Endothelial cell of umbilical vein (primary cell): ENCODE data around the gene DDX54. TPM values are rescaled to one million over a fixed set of nuclear protein-coding genes. Genes with fewer than 3 reads are reported as not detected.

Experiments used
- BruUV-seq: library from RNA; stranded (reverse); fragments of 400-500 nt; replicated peaks from 2 replicates; lab custom pipeline; 2021; lab: Mats Ljungman, UMichigan
- CTCF ChIA-PET: fragments of 300-600, 350-600 bp; sonication (Branson Sonifier 250); formaldehyde crosslinking; loops from one replicate; lab custom pipeline; 2021; ENCODE audit warnings: antibody characterized with exemption, inconsistent platforms; lab: Charles Lee
- POLR2A ChIA-PET: fragments of 300-600, 350-600 bp; sonication (Branson Sonifier 250); formaldehyde crosslinking; loops from one replicate; lab custom pipeline; 2021; ENCODE audit warnings: antibody characterized with exemption, inconsistent platforms; lab: Charles Lee
- DNase-seq: peaks from one replicate; pipeline ENCODE4 v3.0.0-alpha.2; 2011; ENCODE audit warnings: low read depth, low spot score
- FAIRE-seq: peaks from 2 replicates; lab custom pipeline; 2011; peaks lifted over from hg19 to GRCh38; lab: Jason Lieb, UNC
- H2AFZ ChIP-seq: 2 replicates; pipeline ENCODE4 v1.6.0; 2012; ENCODE audit warnings: low read depth, low read length, control low read depth, inconsistent platforms
- H3K27ac ChIP-seq: 2 replicates; pipeline ENCODE4 v1.5.1; 2011; ENCODE audit warnings: low read depth, mild to moderate bottlenecking, control low read depth, low read length, moderate library complexity; ENCODE audit not compliant: insufficient read depth
- H3K27me3 ChIP-seq, 2 experiments: 2 replicates each; pipeline versions ENCODE4 v1.6.0 to v1.6.1; 2011; ENCODE audit warnings: low read length in 2 of 2, mixed read lengths in 1 of 2; ENCODE audit not compliant: control insufficient read depth in 2 of 2, insufficient read depth in 2 of 2
- H3K36me3 ChIP-seq, 2 experiments: 2 replicates in 1 of 2; 3 replicates in 1 of 2; pipeline ENCODE4 v1.5.1; 2011; ENCODE audit warnings: low read length in 2 of 2, mild to moderate bottlenecking in 1 of 2, moderate library complexity in 1 of 2; ENCODE audit not compliant: control insufficient read depth in 2 of 2, insufficient read depth in 2 of 2; ENCODE audit errors: extremely low read depth in 1 of 2
- H3K4me1 ChIP-seq: 3 replicates; pipeline ENCODE4 v1.5.1; 2011; ENCODE audit warnings: mild to moderate bottlenecking, low read length; ENCODE audit not compliant: control insufficient read depth, insufficient read depth; ENCODE audit errors: extremely low read depth
- H3K4me2 ChIP-seq: 2 replicates; pipeline ENCODE4 v1.6.1; 2011; ENCODE audit warnings: low read length, control low read depth, mixed read lengths; ENCODE audit not compliant: insufficient read depth
- H3K4me3 ChIP-seq, 3 experiments: fragments of 200-600 bp in 1 of 3; sonication (generic), shearing (Covaris generic) in 1 of 3; replicated peaks in 1 of 3; 2 replicates each; pipeline ENCODE4 v1.5.1; 2011 to 2016; ENCODE audit warnings: control low read depth in 3 of 3, low read length in 3 of 3, mild to moderate bottlenecking in 2 of 3, inconsistent platforms in 1 of 3, low read depth in 1 of 3, moderate library complexity in 1 of 3; ENCODE audit not compliant: insufficient read depth in 1 of 3
- H3K79me2 ChIP-seq: 2 replicates; pipeline ENCODE4 v1.6.0; 2012; ENCODE audit warnings: low read length, inconsistent platforms; ENCODE audit not compliant: control insufficient read depth, insufficient read depth
- H3K9ac ChIP-seq: replicated peaks from 2 replicates; pipeline ENCODE3; 2011; ENCODE audit warnings: low read length, control low read depth; ENCODE audit not compliant: insufficient read depth; ENCODE audit errors: extremely low read depth
- H3K9me1 ChIP-seq: replicated peaks from 3 replicates; pipeline ENCODE4 v1.6.0; 2011; ENCODE audit warnings: mild to moderate bottlenecking, low read length; ENCODE audit not compliant: control insufficient read depth, insufficient read depth; ENCODE audit errors: extremely low read depth
- H3K9me3 ChIP-seq: replicated peaks from 2 replicates; pipeline ENCODE4 v1.5.1; 2012; ENCODE audit warnings: low read length, inconsistent platforms; ENCODE audit not compliant: control insufficient read depth, insufficient read depth
- H4K20me1 ChIP-seq: replicated peaks from 2 replicates; pipeline ENCODE3; 2011; ENCODE audit warnings: mild to moderate bottlenecking, low read length; ENCODE audit not compliant: control insufficient read depth, insufficient read depth; ENCODE audit errors: extremely low read depth
- CTCF ChIP-seq, 2 donors: IDR thresholded peaks; 1 replicate in 1 of 2; 2 replicates in 1 of 2; pipeline ENCODE4 v1.5.1; 2011; ENCODE audit warnings: low read length in 2 of 2, mild to moderate bottlenecking in 2 of 2, moderate library complexity in 2 of 2, control low read depth in 1 of 2, inconsistent platforms in 1 of 2, low read depth in 1 of 2; ENCODE audit not compliant: insufficient read depth in 1 of 2; ENCODE audit errors: extremely low read depth in 1 of 2
- EZH2 ChIP-seq: IDR thresholded peaks from 2 replicates; pipeline ENCODE4 v1.6.1; 2012; ENCODE audit warnings: borderline replicate concordance, low read depth, mild to moderate bottlenecking, moderate library complexity, low read length, inconsistent platforms; ENCODE audit not compliant: severe bottlenecking
- FOS ChIP-seq: IDR thresholded peaks from 2 replicates; pipeline ENCODE4 v1.6.1; 2011; ENCODE audit warnings: mild to moderate bottlenecking, low read length, moderate library complexity, borderline replicate concordance; ENCODE audit not compliant: insufficient read depth
- GATA2 ChIP-seq: IDR thresholded peaks from 2 replicates; pipeline ENCODE4 v1.7.0; 2011; ENCODE audit warnings: low read depth, mild to moderate bottlenecking, moderate library complexity, mixed read lengths, low read length; ENCODE audit not compliant: insufficient read length, insufficient read depth
- JUN ChIP-seq: IDR thresholded peaks from 2 replicates; pipeline ENCODE4 v1.6.1; 2011; ENCODE audit warnings: borderline replicate concordance, low read depth; ENCODE audit not compliant: insufficient read length, insufficient read depth
- MYC ChIP-seq: IDR thresholded peaks from one replicate; pipeline ENCODE4 v1.6.1; 2011; ENCODE audit warnings: mild to moderate bottlenecking, low read depth, low read length
- POLR2A ChIP-seq: IDR thresholded peaks from 2 replicates; pipeline ENCODE4 v1.6.1; 2012; ENCODE audit warnings: low read depth, mild to moderate bottlenecking, control low read depth, low read length
- POLR2AphosphoS5 ChIP-seq: IDR thresholded peaks from 2 replicates; pipeline ENCODE4 v1.6.1; 2012; ENCODE audit warnings: low read depth, mild to moderate bottlenecking, control low read depth, low read length, moderate library complexity; ENCODE audit not compliant: insufficient read depth
- dilution Hi-C: fragments of 300-500 bp; cut with MboI; formaldehyde crosslinking; loops from one replicate; pipeline ENCODE4 v1.15.0; 2019; ENCODE audit warnings: low sequenced_read_pairs; ENCODE audit not compliant: extremely low pct_ligation_motif_present
- intact Hi-C: fragments of 100-400 bp; cut with micrococcal nuclease; formaldehyde crosslinking; loops from one replicate; pipeline ENCODE4 v1.10.0; 2022
- polyA plus RNA-seq, 4 experiments: library from polyadenylated mRNA; depleted of rRNA in 3 of 4; stranded (reverse) in 3 of 4; unstranded in 1 of 4; fragments of >200 nt; gene quantifications; 2 replicates each; pipeline versions ENCODE4 v1.2.1 to v1.2.3, GENCODE V29; 2011 to 2012; ENCODE audit warnings: missing spikeins in 1 of 4
- total RNA-seq: library from RNA; stranded (reverse); gene quantifications from 2 replicates; pipeline ENCODE4 v1.2.3, GENCODE V29; 2021
- TF ChIP-seq, protein P1 (sequence below): IDR thresholded peaks from 2 replicates; pipeline ENCODE4 v1.6.1; 2011; ENCODE audit not compliant: insufficient read depth, insufficient read length

Gene DDX54
- total and polyA plus RNA-seq, 2 donors (not counting 3 experiments of a cell fraction or from before 2014, with no cell fraction given): 54.1 to 90.0 TPM

DNA sequence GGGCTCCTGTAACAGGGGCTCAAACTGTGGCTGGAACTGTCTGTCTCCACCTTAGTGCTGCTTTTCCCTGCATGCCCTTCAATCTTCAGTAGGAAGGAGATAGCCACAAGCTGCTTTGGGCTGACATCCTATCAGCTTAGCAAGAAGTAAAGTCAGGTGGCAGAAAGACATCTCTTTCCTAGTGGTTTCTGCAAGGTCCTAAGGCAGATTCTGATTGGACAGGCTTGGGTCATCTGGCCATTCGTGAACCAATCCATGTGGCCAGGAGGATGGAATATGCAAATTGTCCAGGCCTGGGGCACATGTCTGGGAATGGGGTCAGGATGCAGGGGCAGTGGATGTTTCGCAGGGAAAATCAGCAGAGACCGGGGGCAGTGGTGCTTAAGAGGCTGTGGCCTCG lies 5.5 kb upstream of the DDX54 start:
- peak; percentile 21 for DNase-seq
- CTCF ChIA-PET: interaction anchor here (1.4 to 1.9 kb wide), 2 partner anchors 16 to 32 kb away, joined by 3 to 5 read pairs; no protein-coding TSS in a partner anchor
- intact Hi-C loops: no loop called here

More for the DNA sequence above, 5.5 kb upstream of the DDX54 start:
- peaks cover 15% of the 10 kb centered on the region for H3K79me2 ChIP-seq
- H3K4me2 ChIP-seq: no peak overlapping the region
- dilution Hi-C loops: no loop called here
- H3K9me1 ChIP-seq: no peaks in the 10 kb centered on the region
- H3K9ac ChIP-seq: no peak overlapping the region
- no peaks in the 10 kb centered on the region for H3K9me3 ChIP-seq
- no peaks in the 10 kb centered on the region for H3K27me3 ChIP-seq
- no peak overlapping the region for H3K27ac ChIP-seq
- no TSS peak for BruUV-seq
- H3K4me3 ChIP-seq: no peak overlapping the region
- POLR2A ChIA-PET: no interaction called here
- no peak overlapping the region for H2AFZ ChIP-seq
- FAIRE-seq: peak; percentile 60
- no peaks in the 10 kb centered on the region for H4K20me1 ChIP-seq
- peaks cover 32% of the 10 kb centered on the region for H3K4me1 ChIP-seq
- no peak for TF ChIP-seq JUN
- TF ChIP-seq POLR2AphosphoS5: no peak
- no peak for TF ChIP-seq EZH2
- TF ChIP-seq POLR2A: no peak
- TF ChIP-seq GATA2: no peak
- TF ChIP-seq, protein P1, sequence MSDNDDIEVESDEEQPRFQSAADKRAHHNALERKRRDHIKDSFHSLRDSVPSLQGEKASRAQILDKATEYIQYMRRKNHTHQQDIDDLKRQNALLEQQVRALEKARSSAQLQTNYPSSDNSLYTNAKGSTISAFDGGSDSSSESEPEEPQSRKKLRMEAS: no peak
- TF ChIP-seq CTCF (IDR thresholded peaks at IDR 0.05; ENCODE audit: extremely low read depth in 1 of 2, insufficient read depth in 1 of 2, low read depth in 1 of 2, low read length in 2 of 2): no peak
- TF ChIP-seq MYC: no peak
- no peak for TF ChIP-seq FOS
- peaks cover 0 to 12% of the 10 kb centered on the region in 2 experiments for H3K36me3 ChIP-seq
